GM18508 (cell line): ENCODE data around the gene SOX6.

Experiments used
- ATAC-seq: cut with Tn5 transposase; IDR thresholded peaks from one replicate; pipeline ENCODE4 v1.9.1; 2021; ENCODE audit warnings: moderate number of reproducible peaks; ENCODE audit not compliant: insufficient read depth, unreplicated experiment

The SOX6 gene

DNA sequence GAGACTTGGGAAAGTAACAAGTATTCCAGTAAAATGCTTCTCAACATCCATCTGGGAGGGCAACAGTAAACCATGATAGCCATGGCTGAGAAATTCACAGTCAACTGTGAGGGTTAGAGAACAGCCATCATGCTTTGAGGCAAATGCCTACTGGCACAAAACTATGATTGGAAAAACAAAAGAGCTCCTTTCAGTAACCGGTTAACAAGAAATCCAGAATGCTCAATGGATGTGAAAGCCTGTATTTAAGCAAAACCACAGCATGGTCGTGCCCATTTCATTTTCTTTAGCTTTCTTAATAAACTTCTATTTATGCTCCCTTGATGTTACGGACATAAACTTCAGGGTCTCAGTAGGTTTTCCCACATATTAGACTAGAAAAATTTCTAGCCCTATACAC lies 139.5 kb downstream of the SOX6 start:
- no peak for ATAC-seq

DNA sequence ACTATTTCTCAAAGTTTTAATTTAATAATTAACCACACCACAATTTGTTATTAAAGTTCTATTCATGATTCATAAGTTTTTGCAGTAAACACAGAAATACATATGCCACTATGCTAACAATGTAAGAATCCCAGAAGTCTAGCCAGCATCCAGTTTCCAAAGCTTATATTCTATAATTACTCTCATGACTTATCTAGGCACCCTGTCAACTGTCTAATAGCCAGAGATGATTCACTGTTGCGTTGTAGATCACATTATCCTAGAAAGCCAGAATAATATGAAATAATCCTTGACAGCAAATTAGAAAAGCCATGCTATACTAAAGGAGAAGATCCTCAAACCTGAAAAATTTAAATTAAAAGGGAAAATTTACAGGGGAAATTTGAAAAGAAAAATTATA lies 141.0 kb downstream of the SOX6 start:
- no peak for ATAC-seq

DNA sequence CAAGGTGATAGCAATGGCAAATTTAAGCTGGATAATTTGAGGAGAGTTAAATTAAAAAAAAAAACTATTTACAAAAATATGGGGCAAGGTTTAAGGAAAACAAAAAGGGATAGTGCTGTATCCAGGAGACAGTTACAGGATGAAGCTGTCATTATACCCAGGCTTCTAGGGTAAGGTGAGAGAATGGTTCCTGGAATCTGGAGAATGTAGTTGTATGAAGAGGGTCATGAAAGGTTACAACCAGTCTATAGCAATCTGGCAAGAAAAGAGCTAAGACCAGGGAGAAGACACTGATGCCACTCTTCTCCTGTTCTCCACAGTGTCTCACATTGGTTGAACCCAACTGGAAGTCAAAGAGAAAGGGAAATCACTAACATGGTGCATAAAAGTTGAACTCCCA lies 144.9 kb downstream of the SOX6 start:
- ATAC-seq = no peak

DNA sequence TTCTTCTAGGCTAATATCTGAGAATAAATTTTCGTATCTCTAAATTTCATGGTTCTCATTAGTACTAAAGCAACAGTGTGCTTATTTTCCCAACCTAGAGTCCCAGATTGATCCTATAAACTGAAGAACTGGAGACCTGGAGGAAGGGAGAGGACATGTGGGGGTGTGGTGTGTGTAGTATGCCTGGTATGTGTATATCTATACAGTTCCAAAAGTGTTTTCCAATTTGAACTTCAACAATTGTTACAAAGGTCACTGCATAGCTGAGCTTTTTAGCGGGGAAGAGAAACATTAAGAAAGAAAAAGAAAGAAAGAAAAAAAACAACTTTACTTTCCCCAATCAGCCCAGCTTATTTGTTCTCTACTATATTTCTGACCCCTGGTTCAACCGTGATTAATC lies 152.1 kb downstream of the SOX6 start:
- no peak for ATAC-seq

DNA sequence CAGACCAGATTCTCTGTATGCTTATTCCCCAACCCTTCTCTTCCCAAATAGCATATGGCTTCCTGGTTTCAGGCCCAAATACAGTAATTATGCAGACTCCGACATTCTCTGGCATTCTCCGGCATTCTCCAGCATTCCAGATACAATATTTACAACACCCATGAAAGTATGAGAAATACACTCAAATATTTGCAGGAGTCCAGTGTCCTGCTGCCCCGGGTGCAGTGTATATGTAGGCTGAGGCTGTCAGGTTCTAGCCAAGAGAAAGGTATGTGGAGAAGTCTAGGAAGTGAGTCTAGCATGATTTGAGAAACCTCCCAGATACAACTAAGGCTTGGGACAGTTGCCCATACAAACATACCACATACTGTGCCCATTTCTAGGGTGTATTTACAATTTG lies 160.7 kb downstream of the SOX6 start:
- no peak for ATAC-seq

DNA sequence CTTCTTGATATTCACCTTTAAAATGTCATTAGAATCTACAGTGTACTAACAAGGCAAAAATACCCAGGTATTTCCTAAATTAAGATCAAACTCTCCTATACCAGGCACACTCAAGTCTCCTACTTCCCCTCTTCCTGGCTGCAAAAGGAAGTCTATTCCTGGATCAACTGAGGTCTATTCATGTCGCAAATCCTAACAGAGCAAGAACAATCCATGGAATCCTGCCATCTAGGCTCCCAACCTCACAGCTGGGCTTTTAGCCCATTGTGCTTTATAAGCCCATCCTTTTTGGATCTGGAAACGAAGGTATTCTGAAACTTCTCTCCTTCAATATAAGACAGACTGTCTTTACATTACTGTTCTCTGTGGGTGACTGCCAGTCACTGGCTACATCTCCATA lies 161.8 kb downstream of the SOX6 start:
- ATAC-seq = no peak

DNA sequence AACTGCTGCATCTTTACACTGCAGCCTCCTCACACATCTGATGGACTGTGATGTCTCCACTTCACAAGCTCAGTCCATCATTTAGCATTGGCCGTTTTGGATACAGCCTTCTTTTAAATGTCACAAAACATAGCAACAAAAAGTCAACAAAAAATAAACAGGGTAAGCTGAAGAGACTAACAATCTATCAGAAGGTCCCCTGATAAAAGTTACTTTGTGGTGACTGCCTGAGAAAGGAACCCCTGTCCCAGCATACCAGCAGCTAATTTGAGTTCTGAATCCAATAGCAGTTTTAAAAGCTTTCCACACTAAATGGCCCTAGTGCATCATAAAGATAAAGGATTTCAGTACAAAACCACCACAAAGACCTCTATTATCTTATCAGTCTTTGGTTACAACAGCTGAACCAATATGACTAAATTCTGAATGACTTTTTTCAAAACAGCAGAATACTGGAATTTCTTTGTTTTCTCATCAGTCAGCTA lies 162.4 kb downstream of the SOX6 start:
- ATAC-seq = no peak

DNA sequence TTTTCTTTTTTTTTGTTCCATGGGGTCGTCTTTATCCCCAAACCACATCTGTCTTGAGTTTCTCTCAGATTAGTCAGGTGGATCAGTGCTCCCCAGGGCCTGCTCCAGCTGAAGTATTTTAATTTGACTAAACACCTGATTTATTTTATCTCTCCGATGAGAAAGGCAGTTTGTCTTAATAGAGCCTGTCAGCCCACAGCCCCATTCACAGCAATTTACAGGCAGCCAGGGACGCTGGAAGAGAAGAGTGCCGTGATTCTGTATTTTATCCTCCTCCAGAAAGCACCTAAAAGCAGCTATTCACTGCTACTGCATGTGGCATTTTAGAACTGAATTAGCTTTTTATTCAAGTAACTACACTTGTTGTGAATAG lies 164.5 kb downstream of the SOX6 start:
- ATAC-seq = no peak

DNA sequence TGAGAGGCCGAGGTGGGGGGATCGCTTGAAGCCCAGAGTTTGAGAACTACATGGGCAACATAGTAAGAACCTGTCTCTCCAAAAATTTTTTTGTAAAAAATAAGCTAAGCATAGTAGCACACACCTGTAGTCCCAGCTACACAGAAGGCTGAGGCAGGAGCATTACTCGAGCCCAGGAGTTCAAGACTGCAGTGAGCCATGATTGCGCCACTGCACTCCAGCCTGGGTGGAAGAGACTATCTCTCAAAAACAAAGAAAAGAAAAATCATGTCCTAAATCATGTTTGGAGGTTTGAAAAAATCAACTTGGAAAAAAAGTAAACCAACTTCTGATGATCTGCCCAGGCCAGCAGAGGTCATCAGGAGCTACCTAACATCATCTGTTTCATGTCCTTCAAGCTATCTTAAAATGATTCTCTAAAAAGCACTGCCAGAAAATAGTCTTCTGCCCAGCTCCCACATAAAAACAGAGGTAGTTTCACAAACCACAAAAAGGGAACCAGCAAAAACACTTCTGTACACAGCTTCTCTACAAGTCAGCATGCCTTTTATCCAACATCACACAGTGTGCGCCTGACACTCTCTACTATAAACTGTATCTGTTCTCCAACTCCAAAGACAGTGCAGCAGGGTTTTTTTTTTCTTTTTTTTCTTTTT lies 165.0 kb downstream of the SOX6 start:
- ATAC-seq = no peak

DNA sequence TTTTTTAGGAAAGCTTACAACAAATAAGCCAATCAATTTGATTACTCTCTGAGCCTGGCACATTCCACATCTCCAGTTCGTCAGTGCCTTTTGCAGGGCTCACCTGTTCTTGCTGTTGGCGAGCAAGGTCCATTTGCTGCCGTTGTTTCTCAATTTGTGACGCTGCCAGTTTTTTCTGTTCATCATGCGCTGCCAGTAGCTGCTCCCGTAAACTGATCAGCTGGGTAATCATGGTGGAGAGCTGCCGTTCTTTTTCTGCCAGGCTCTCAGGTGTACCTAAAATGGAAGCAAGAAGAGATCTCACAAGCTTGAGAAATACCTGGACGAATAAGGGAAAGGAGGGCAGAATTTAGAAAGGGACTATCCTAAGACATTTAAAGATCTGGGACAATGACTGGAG lies 169.7 kb downstream of the SOX6 start:
- no peak for ATAC-seq

DNA sequence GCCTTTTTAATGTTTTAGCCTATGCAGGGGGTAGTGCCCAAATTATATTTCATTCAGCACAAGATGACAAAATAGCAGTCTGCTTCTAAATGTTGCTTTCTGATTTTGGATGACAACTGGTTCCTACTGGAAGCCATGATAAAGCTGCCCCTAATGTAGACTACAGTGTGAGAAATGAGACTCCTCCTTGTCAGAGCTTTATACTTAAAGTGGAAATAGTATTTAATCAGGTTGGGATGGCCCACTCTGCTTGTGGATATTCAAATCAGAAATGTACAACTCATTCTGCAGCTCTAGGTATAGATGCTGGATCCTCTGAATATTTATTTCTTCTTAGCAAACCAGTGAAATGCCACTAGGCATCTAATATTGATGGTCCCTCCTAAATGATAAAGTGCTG lies 171.3 kb downstream of the SOX6 start:
- ATAC-seq = no peak

DNA sequence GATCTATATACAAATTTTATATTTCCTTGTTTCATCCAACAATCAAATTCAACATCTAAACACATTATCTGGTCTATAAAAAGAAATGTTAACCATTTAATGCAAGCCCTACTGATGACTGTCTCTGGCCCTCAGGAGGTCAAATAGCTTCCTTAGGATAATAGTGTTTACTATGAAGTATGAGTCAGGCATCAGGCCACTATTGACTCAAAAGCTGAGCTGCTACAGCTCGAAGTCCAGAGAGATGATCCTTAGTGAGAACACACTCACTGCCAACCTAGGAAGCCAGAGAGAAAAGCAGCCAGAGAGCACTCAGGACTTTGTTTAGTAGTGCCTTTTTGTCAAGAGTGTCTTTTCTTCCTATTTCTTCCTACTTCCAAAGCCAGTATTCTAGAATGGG lies 171.8 kb downstream of the SOX6 start:
- no peak for ATAC-seq

DNA sequence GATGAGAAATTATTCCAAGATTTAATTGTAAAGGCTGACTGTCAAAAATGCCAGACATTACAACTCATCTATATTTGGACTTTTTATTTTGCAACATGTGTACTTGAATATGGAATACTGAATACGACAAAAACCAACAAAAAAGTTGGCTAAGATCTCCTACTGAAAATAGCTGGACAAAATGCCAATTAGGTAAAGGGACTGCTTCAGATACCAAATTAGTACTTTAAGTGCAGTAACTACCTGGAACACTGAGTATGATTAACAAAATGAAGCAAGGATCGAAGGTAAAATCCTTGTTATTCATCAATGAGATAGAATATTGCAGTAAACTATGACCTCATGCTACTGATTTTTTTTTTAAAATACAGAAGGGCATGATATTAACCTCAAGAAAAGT lies 173.8 kb downstream of the SOX6 start:
- no peak for ATAC-seq

DNA sequence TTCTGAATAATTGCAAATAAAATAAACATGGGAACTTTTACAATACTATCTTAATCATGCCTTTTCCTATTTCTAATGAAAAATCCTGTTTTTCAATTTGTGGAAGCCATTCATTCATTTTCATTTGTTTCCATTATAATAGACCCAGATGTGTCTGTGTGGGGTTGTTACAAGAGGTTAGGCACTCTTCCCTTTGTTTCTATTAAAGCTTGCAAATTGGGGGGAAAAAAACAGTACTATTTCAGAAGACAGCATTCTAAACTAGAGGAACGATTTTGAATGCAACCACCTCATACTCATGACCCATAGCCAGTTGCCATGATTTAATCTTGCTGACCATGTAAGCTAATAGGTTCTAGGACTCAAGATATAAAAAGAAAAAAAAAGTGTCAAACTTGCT lies 175.5 kb downstream of the SOX6 start:
- no peak for ATAC-seq

DNA sequence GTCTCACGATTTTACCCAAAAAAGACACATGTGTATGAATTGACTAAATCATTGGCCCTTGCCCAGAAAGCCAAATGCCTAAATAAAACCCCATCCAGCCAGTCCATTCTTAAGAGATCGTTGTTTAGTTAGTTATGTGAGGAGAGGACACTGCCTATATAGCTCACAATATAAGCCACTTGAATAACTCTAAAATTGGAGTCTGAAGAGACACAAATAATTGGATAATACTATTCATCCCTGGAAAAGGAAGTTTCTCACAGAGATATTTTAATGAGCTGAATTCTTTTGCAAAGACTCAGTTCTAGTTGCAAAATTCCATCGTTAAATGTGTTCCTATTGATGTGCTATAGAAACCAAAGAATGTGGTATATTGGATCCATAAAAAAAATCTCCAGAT lies 176.7 kb downstream of the SOX6 start:
- no peak for ATAC-seq

DNA sequence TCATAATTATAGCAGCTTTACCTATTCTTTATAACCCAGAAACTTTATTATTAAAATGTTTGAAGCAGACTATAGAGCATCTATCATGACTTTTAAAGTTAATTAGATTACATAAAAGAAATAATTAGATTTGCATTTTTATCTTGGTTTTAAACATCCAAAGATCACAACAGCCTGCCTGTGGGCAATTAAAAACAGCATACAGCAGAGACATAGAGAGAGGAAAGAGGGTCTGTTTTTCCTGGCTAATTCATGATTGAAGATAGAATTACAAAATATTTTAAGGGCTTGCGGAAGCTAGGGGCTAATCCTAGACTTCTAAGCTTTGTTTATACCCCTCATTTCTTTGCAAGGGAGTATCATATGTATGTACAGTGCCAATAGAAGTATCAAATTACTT lies 178.1 kb downstream of the SOX6 start:
- no peak for ATAC-seq

DNA sequence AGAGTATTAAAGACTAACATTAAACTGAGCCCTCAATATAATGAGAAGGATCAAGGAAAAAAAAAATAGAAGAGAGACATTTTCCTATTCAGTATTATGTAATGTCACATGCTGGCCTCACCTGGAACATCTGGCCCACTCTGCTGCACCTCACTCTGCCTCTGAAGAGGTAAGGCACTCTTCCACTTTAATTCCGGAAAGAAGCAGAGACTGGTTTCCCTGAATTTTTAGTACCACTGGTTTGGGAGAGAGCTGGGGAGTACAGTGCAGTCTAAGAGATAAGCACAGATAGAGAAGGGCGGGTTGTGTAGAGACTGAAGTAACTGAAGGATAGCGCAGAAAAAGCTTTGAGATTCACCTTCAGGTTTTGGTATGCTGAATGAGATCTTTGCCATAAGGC lies 178.7 kb downstream of the SOX6 start:
- no peak for ATAC-seq

DNA sequence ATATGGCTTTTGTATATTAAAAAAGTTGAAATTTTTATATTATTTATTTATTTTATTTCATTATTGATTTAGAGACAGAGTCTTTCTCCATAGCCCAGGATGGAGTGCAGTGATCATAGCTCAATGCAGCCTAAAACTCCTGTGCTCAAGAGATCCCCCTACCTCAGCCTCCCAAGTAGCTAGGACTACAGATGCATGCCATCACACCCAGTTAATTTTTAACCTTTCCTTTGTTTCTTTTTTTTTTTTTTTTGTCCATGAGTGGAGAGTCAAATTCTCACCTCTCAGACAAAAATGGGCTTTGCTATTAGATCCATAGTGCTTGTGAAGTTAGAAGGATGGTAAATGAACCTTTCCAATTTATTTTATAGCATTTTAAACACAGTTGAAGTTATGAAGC lies 182.5 kb downstream of the SOX6 start:
- ATAC-seq = no peak

DNA sequence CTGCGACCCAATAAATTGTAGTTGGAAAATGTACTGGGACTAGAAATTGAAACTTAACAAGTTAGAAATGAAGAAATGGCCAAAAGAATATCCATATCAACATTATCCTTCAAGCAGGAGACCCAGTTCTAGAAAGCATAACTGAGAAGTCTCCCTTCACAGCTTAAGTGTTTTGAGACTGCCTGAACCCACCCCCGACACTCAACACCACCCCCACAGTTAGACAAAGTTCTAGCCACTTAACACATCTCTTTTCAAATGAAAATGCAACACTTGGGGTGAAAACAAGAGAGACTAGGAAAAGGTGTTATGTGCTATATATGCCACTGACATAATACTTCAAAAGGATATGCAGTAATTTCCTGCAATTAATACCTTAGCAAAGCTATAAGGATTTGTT lies 184.5 kb downstream of the SOX6 start:
- ATAC-seq = no peak

DNA sequence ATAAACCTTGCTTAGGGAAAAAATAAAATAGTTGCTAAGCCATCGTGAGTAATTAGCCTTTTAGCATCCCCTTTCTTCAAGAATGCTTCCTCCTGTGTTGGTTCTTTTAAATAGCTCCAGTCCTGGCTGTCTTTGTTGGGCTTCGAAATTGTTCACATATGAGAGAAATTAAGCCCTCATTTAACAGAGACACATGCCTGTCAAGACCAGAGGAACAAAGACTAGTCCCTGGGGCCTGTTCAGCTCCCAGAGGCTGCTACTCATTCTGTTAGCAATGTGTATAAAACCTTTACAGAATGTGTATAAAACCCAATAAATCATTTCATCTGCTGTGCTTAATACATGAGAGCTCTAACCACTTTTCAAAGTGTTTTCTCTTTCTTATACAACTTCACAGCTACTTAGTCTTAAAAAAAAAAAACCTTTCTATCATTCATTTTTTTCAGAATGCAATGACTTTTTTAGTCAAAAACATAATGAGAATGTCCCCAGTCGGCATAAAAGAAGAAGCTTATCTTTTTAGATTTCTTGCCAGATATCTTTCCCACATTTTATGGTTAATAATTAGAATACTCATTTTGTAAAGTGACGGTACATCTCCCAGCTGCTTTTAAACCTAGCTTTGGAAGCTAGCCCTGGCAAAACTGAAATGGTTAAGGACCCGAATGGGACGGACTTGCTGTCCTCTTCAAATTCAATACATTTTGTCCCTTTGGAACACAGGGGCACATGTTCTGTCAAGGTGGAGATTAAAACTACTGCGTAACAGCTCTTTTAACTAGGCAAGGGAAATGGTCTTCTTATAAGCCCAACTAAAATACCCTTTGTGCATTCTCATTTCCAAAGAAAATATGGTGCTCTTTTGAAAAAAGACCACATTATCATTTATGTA lies 186.1 kb downstream of the SOX6 start:
- ATAC-seq = no peak

DNA sequence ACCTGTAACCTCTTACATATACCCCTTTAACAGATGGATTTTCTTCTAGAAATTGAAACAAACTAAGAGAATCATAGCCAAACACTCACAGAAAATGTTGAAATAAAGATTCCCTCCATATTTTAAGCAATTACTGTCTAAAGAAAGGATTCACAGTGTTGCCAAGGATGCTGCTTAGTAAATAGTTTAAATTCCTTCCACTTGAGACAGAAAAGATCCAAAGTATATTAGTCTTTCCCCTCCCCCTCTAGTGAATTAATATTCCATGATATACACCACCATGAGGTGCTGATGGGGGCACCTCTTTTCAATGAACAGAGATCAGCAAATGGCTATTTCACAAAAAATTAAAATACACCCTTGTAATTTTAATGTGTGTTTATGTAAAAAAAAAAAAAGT lies 186.8 kb downstream of the SOX6 start:
- ATAC-seq = no peak
